Measurements from ENCODE around the gene MGAT1. TPM values are rescaled to one million over a fixed set of nuclear protein-coding genes. Genes with fewer than 3 reads are reported as not detected.

Gene MGAT1
- total and polyA plus RNA-seq, 2 experiments from 2014 or later = 23.7 to 81.4 TPM

DNA sequence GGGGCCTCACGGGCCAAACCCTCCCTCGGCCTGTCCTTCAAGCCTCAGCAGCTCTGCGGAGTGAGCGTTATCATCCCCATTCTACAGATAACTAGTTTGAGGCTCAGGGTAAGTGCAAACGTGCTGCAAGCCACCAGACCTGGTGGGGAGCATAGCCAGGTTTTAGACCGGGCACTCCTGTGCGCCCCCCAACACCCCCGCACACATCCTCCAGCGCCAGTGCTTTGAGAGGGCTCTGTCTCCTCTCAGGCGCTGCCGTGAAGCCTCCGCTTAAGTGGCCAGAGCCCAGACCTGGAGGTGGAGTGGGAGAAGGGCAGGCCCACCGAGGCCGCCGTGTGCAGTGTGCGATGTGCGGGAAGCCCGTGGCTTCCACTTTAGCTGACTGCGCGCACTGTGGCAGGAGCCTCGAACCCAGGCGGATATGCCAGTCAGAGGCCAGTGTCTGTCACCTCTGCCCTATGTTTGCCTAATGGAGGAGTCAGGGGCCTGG lies 1.6 kb upstream of the MGAT1 start:
- Histone ChIP-seq H3K27ac (ENCODE audit: low read depth) (no peak overlapping the region), H3K79me2 (replicated peaks; ENCODE audit: insufficient read depth) (peaks cover 66% of the 10 kb centered on the region), H2AFZ (no peak overlapping the region), H3K4me1 (ENCODE audit: insufficient read depth) (peaks cover 40% of the 10 kb centered on the region), H4K20me1 (replicated peaks; ENCODE audit: insufficient read depth) (peaks cover 22% of the 10 kb centered on the region), H3K4me2 (peak overlapping the region; percentile 90; the same call in 1 of the 2 replicates), H3K27me3 (ENCODE audit: insufficient read depth) (no peaks in the 10 kb centered on the region), H3F3A (replicated peaks; ENCODE audit: low read depth) (0 out of 2 replicates have a peak, but pooled peaks cover 6% of the 10 kb centered on the region), H3K9me2 (ENCODE audit: insufficient read depth) (no peaks in the 10 kb centered on the region), H3K36me3 (ENCODE audit: insufficient read depth) (no peaks in the 10 kb centered on the region), H3K4me3 (0 out of 2 replicates have a peak overlapping the region, but pooled peaks have one; percentile 84)
- no peak overlapping the region for H3K27ac Mint-ChIP-seq
- no peak overlapping the region for H3K4me3 Mint-ChIP-seq
- H3K27me3 Mint-ChIP-seq (ENCODE audit: insufficient read depth, low read depth, poor library complexity) = peaks cover 9% of the 10 kb centered on the region
- peaks cover 69% of the 10 kb centered on the region for H3K4me1 Mint-ChIP-seq
- no peak for ATAC-seq
- H3K9me3 Mint-ChIP-seq = no peaks in the 10 kb centered on the region
- TF ChIP-seq REST (IDR thresholded peaks at IDR 0.05; ENCODE audit: unreplicated experiment) (no peak), EZH2phosphoT487 (IDR thresholded peaks at IDR 0.05; ENCODE audit: unreplicated experiment) (no peak), EZH2 (IDR thresholded peaks at IDR 0.05; ENCODE audit: low read depth, unreplicated experiment) (no peak), JUNB (IDR thresholded peaks at IDR 0.05; ENCODE audit: unreplicated experiment) (no peak), ETS1 (IDR thresholded peaks at IDR 0.05) (no peak)
- peaks cover 21% of the 10 kb centered on the region; the same call in 2 of the 3 replicates for H3K36me3 Mint-ChIP-seq (ENCODE audit: low read depth)
- DNase-seq (ENCODE audit: low spot score) = no peak

GRCh38 chr5:180803181-180804128 lies 849 bp upstream of the MGAT1 start:
- H3K27ac Mint-ChIP-seq = peak overlapping the region; percentile 82; the same call in 1 of the 2 replicates
- peaks cover 23% of the 10 kb centered on the region; the same call in 2 of the 3 replicates for H3K36me3 Mint-ChIP-seq (ENCODE audit: low read depth)
- H3K4me3 ChIP-seq = peak overlapping the region; percentile 84
- peak overlapping the region; percentile 90 for H3K4me2 ChIP-seq
- H3K79me2 ChIP-seq (replicated peaks; ENCODE audit: insufficient read depth) = peaks cover 66% of the 10 kb centered on the region
- H3F3A ChIP-seq (replicated peaks; ENCODE audit: low read depth) = 0 out of 2 replicates have a peak, but pooled peaks cover 6% of the 10 kb centered on the region
- peak overlapping the region; percentile 63 for H3K4me3 Mint-ChIP-seq
- H3K9me2 ChIP-seq (ENCODE audit: insufficient read depth) = no peaks in the 10 kb centered on the region
- no peaks in the 10 kb centered on the region for H3K27me3 ChIP-seq (ENCODE audit: insufficient read depth)
- peak overlapping the region; percentile 1; the same call in 1 of the 2 replicates for H2AFZ ChIP-seq
- DNase-seq (ENCODE audit: low spot score) = peak; percentile 77
- ATAC-seq = peak; percentile 61
- peaks cover 33% of the 10 kb centered on the region for H3K4me1 ChIP-seq (ENCODE audit: insufficient read depth)
- peaks cover 28% of the 10 kb centered on the region for H4K20me1 ChIP-seq (replicated peaks; ENCODE audit: insufficient read depth)
- peaks cover 68% of the 10 kb centered on the region for H3K4me1 Mint-ChIP-seq
- H3K36me3 ChIP-seq (ENCODE audit: insufficient read depth) = no peaks in the 10 kb centered on the region
- H3K27ac ChIP-seq (ENCODE audit: low read depth) = peak overlapping the region; percentile 96
- no peaks in the 10 kb centered on the region for H3K9me3 Mint-ChIP-seq
- peaks cover 9% of the 10 kb centered on the region for H3K27me3 Mint-ChIP-seq (ENCODE audit: insufficient read depth, low read depth, poor library complexity)
- no peak for TF ChIP-seq ZNF331 (CRISPR knock-in tag; IDR thresholded peaks at IDR 0.05; ENCODE audit: low read depth)
- TF ChIP-seq NANOG (IDR thresholded peaks at IDR 0.05; ENCODE audit: borderline replicate concordance) = no peak
- no peak for TF ChIP-seq ZNF114 (CRISPR knock-in tag; IDR thresholded peaks at IDR 0.05)
- TF ChIP-seq CTCF (conservative IDR thresholded peaks at IDR 0.05; ENCODE audit: low read depth in 2 of 2) = peak; percentile 19 to 29; a peak in 1 of 4 replicates
